HG03558 (cell line): Measurements from ENCODE around the gene CADPS.

ENCODE experiments used
- ATAC-seq: cut with Tn5 transposase; IDR thresholded peaks from one replicate; pipeline ENCODE4 v1.9.1; 2021; ENCODE audit warnings: moderate number of reproducible peaks; ENCODE audit not compliant: unreplicated experiment; ENCODE audit errors: extremely low read depth

CADPS gene

GRCh38 chr3:62873761-62874710 lies 1.2 kb downstream of the CADPS start:
- ATAC-seq = no peak

- no peak for ATAC-seq
Observed at GRCh38 chr3:62873451-62873760, 1.8 kb downstream of the CADPS start.

GRCh38 chr3:62872318-62872717 lies 2.9 kb downstream of the CADPS start:
- no peak for ATAC-seq

- ATAC-seq = no peak
Observed at GRCh38 chr3:62870321-62870720, 4.9 kb downstream of the CADPS start.

GRCh38 chr3:62863648-62864047 lies 11.6 kb downstream of the CADPS start:
- no peak for ATAC-seq

GRCh38 chr3:62859203-62859791 lies 15.9 kb downstream of the CADPS start:
- ATAC-seq = no peak

GRCh38 chr3:62845996-62846395 lies 29.2 kb downstream of the CADPS start:
- ATAC-seq = no peak

GRCh38 chr3:62843508-62843907 lies 31.7 kb downstream of the CADPS start:
- no peak for ATAC-seq

GRCh38 chr3:62839748-62840147 lies 35.5 kb downstream of the CADPS start:
- no peak for ATAC-seq

GRCh38 chr3:62837145-62837787 lies 38.0 kb downstream of the CADPS start:
- ATAC-seq = no peak

GRCh38 chr3:62835554-62836236 lies 39.5 kb downstream of the CADPS start:
- ATAC-seq = no peak

GRCh38 chr3:62833538-62833937 lies 41.7 kb downstream of the CADPS start:
- no peak for ATAC-seq

GRCh38 chr3:62832553-62832952 lies 42.7 kb downstream of the CADPS start:
- ATAC-seq = no peak

GRCh38 chr3:62830727-62831322 lies 44.4 kb downstream of the CADPS start:
- ATAC-seq = no peak

GRCh38 chr3:62827550-62827949 lies 47.7 kb downstream of the CADPS start:
- no peak for ATAC-seq

GRCh38 chr3:62824965-62825592 lies 50.1 kb downstream of the CADPS start:
- no peak for ATAC-seq

GRCh38 chr3:62823461-62824050 lies 51.7 kb downstream of the CADPS start:
- ATAC-seq = no peak

- ATAC-seq = no peak
Observed at GRCh38 chr3:62822905-62823304, 52.3 kb downstream of the CADPS start.

- peak; percentile 68 for ATAC-seq
Observed at GRCh38 chr3:62818347-62818746, 56.9 kb downstream of the CADPS start.

GRCh38 chr3:62817678-62818077 lies 57.5 kb downstream of the CADPS start:
- ATAC-seq = no peak
